ENCODE measurements around the gene LCLAT1. TPM values are rescaled to one million over a fixed set of nuclear protein-coding genes. Genes with fewer than 3 reads are reported as not detected.
"Not testable (repeated sequence)": the region's sequence is repeated elsewhere in the genome, so short reads cannot be mapped to it uniquely, and the experiment has no call there.

Gene LCLAT1
- total RNA-seq, 4 donors from 2014 or later = 0.88 to 116 (median 33.3) TPM

- H3K36me3 ChIP-seq = no peaks in the 10 kb centered on the region
- no peak for DNase-seq
- intact Hi-C loops (cut with DNase I; ENCODE audit: low total_unique reads) = no loop called here
- H3K4me1 ChIP-seq = no peaks in the 10 kb centered on the region
- H3K27me3 ChIP-seq = no peaks in the 10 kb centered on the region
- TF ChIP-seq, protein P1, sequence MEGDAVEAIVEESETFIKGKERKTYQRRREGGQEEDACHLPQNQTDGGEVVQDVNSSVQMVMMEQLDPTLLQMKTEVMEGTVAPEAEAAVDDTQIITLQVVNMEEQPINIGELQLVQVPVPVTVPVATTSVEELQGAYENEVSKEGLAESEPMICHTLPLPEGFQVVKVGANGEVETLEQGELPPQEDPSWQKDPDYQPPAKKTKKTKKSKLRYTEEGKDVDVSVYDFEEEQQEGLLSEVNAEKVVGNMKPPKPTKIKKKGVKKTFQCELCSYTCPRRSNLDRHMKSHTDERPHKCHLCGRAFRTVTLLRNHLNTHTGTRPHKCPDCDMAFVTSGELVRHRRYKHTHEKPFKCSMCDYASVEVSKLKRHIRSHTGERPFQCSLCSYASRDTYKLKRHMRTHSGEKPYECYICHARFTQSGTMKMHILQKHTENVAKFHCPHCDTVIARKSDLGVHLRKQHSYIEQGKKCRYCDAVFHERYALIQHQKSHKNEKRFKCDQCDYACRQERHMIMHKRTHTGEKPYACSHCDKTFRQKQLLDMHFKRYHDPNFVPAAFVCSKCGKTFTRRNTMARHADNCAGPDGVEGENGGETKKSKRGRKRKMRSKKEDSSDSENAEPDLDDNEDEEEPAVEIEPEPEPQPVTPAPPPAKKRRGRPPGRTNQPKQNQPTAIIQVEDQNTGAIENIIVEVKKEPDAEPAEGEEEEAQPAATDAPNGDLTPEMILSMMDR (IDR thresholded peaks at IDR 0.05) = no peak
- no peak for TF ChIP-seq POLR2A (IDR thresholded peaks at IDR 0.05)
- no peaks in the 10 kb centered on the region for H3K9me3 ChIP-seq
- no peak overlapping the region for H3K4me3 ChIP-seq
- H3K27ac ChIP-seq = peak overlapping the region in 1 of 2 donors; percentile 3
Observed at GRCh38 chr2:30463535-30463934, 16.5 kb downstream of the LCLAT1 start.

DNA sequence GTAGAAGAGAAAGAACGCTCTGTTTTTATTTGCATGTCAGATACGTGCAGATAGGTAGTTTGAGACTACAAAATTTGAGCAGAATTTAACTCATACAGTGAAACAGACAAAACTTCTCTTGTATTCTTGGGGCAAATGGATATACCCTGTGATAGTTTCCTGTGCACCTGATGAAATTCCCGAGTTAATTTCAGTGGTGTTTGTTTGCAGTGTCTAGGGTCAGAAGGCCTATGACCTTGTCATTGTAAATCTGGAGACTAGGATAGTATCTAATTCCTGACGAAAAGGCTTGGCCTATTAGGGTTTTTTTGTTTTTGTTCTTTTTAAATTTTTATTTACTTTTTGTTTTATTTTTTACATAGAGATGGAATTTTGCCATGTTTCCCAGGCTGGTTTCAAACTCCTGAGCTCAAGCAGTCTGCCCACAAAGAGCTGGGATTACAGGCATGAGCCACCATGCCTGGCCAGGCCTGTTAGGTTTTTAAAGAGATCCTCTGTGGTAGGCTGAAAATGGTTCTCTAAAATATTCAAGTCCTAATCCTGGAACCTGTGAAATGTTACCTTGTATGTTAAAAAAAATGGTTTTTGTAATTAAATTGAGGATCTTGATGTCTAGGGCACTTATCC lies 17.6 kb downstream of the LCLAT1 start:
- Histone ChIP-seq H3K4me3 (no peak overlapping the region), H3K36me3 (no peaks in the 10 kb centered on the region), H3K4me1 (no peaks in the 10 kb centered on the region), H3K27me3 (no peaks in the 10 kb centered on the region), H3K9me3 (no peaks in the 10 kb centered on the region), H3K27ac (peak overlapping the region; percentile 51 to 59)
- no peak for DNase-seq
- no peak for TF ChIP-seq POLR2A (IDR thresholded peaks at IDR 0.05)
- TF ChIP-seq, protein P1 (IDR thresholded peaks at IDR 0.05) = no peak
- intact Hi-C loops (cut with DNase I; ENCODE audit: low total_unique reads) = no loop called here

- Histone ChIP-seq H3K36me3 (no peaks in the 10 kb centered on the region), H3K9me3 (no peaks in the 10 kb centered on the region), H3K4me1 (no peaks in the 10 kb centered on the region), H3K27me3 (no peaks in the 10 kb centered on the region), H3K4me3 (no peak overlapping the region), H3K27ac (peak overlapping the region; percentile 51 to 59)
- intact Hi-C loops (cut with DNase I; ENCODE audit: low total_unique reads) = no loop called here
- no peak for DNase-seq
- TF ChIP-seq, protein P1 (IDR thresholded peaks at IDR 0.05) = no peak
- no peak for TF ChIP-seq POLR2A (IDR thresholded peaks at IDR 0.05)
Observed at GRCh38 chr2:30465171-30465545, 18.1 kb downstream of the LCLAT1 start.

DNA sequence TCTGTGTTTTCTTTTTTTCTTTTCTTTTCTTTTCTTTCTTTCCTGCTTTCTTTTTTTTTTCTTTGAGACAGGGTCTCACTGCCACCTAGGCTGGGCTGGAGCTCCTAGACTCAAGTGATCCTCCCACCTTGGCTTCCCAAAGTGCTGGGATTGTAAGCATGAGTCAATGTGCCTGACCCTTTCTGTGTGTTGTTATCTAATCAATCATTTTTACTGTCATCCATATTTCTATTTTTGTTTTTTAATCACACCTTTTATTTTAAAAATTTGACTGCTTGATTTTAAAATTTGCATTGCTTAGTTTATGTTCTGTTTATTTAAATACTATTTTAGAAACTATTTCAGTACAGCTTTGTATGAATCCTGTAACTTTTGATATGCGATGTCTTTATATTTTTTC lies 19.2 kb downstream of the LCLAT1 start:
- Histone ChIP-seq H3K9me3 (no peaks in the 10 kb centered on the region), H3K27me3 (no peaks in the 10 kb centered on the region), H3K4me3 (no peak overlapping the region), H3K4me1 (no peaks in the 10 kb centered on the region), H3K27ac (no peak overlapping the region), H3K36me3 (no peaks in the 10 kb centered on the region)
- TF ChIP-seq POLR2A (IDR thresholded peaks at IDR 0.05) = no peak
- TF ChIP-seq, protein P1 (IDR thresholded peaks at IDR 0.05) = no peak
- intact Hi-C loops (cut with DNase I; ENCODE audit: low total_unique reads) = no loop called here
- DNase-seq = no peak

GRCh38 chr2:30467062-30467826 lies 20.2 kb downstream of the LCLAT1 start:
- DNase-seq; H3K27me3 ChIP-seq; H3K36me3 ChIP-seq; intact Hi-C loops (cut with DNase I; ENCODE audit: low total_unique reads); H3K27ac ChIP-seq; H3K4me3 ChIP-seq; H3K9me3 ChIP-seq; H3K4me1 ChIP-seq: not testable (repeated sequence)

Measured in uterus (tissue), 4 donors.